Mononuclear cell (primary cell): ENCODE data around the gene CCL28. TPM values are rescaled to one million over a fixed set of nuclear protein-coding genes. Genes with fewer than 3 reads are reported as not detected.

Source experiments
- H3K27me3 ChIP-seq: 2 replicates; pipeline ENCODE4 v1.6.0; 2011; ENCODE audit warnings: low read length, control low read depth; ENCODE audit not compliant: insufficient read depth
- H3K4me1 ChIP-seq: 2 replicates; pipeline ENCODE4 v1.5.1; 2011; ENCODE audit warnings: mild to moderate bottlenecking, low read length, control low read depth; ENCODE audit not compliant: insufficient read depth
- H3K4me3 ChIP-seq: 2 replicates; pipeline ENCODE4 v1.5.1; 2011; ENCODE audit warnings: mild to moderate bottlenecking, low read length, moderate library complexity
- H3K9me3 ChIP-seq: 2 replicates; pipeline ENCODE4 v1.5.1; 2011; ENCODE audit warnings: low read depth, mild to moderate bottlenecking, control low read depth, low read length
- total RNA-seq: library from RNA; depleted of rRNA; stranded (reverse); fragments of >200 nt; gene quantifications from one replicate; pipeline ENCODE4 v1.2.3, GENCODE V29; 2012

CCL28 gene
- total RNA-seq, 1 donor: 8.8 TPM

DNA sequence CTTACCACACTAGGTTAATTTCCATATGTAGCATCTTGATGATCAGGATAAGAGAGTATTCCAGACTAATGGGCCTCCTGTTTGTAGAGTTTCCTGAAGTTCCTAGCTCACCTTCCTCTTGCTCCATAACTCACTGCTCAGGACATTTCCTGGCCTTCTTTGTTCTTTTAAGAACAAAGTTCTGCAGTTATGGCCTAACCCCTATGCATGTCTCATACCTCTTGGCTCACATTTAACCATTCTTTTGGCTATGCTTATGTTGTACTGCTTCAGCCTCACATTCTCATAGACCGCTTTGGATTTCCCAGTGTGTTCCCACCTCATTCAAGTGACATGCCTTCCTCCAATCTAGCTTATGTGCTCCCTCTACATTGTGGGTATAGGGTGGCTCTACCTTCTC lies 58.5 kb downstream of the CCL28 start:
- Histone ChIP-seq H3K27me3 (no peaks in the 10 kb centered on the region), H3K9me3 (no peaks in the 10 kb centered on the region), H3K4me3 (no peak overlapping the region), H3K4me1 (no peaks in the 10 kb centered on the region)

GRCh38 chr5:43352915-43353314 lies 59.3 kb downstream of the CCL28 start:
- H3K4me1 ChIP-seq: no peaks in the 10 kb centered on the region
- H3K9me3 ChIP-seq: no peaks in the 10 kb centered on the region
- H3K4me3 ChIP-seq: no peak overlapping the region
- no peaks in the 10 kb centered on the region for H3K27me3 ChIP-seq

GRCh38 chr5:43352131-43352530 lies 60.1 kb downstream of the CCL28 start:
- Histone ChIP-seq H3K4me1 (no peaks in the 10 kb centered on the region), H3K4me3 (no peak overlapping the region), H3K27me3 (no peaks in the 10 kb centered on the region), H3K9me3 (no peaks in the 10 kb centered on the region)

GRCh38 chr5:43348861-43349363 lies 63.3 kb downstream of the CCL28 start:
- H3K9me3 ChIP-seq: no peaks in the 10 kb centered on the region
- H3K4me1 ChIP-seq: no peaks in the 10 kb centered on the region
- no peak overlapping the region for H3K4me3 ChIP-seq
- no peaks in the 10 kb centered on the region for H3K27me3 ChIP-seq

- Histone ChIP-seq H3K4me3 (no peak overlapping the region), H3K4me1 (no peaks in the 10 kb centered on the region), H3K9me3 (no peaks in the 10 kb centered on the region), H3K27me3 (no peaks in the 10 kb centered on the region)
Measured at GRCh38 chr5:43348207-43348606, 64.0 kb downstream of the CCL28 start.

DNA sequence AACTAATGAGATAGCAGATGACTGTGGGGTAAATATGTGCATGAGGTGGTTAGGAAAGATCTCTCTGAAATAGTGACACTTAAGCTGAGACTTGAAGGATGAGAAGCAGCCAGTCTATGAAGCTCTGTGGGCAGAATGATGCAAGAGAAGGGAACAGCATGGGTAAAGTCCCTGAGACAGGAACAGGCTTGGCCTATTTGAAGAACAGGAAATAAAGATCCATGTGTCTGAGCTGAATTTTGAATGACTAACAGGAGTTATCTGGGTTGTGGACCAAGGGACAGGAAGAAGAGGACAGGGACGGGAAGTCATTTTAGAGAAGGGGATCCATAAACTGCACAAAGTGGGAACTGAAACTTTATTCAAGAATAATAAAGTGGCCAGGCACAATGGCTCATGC lies 73.3 kb downstream of the CCL28 start:
- Histone ChIP-seq H3K27me3 (no peaks in the 10 kb centered on the region), H3K4me3 (no peak overlapping the region), H3K4me1 (no peaks in the 10 kb centered on the region), H3K9me3 (peaks cover 11% of the 10 kb centered on the region)

GRCh38 chr5:43336159-43336558 lies 76.0 kb downstream of the CCL28 start:
- Histone ChIP-seq H3K4me1 (no peaks in the 10 kb centered on the region), H3K4me3 (no peak overlapping the region), H3K9me3 (peaks cover 11% of the 10 kb centered on the region), H3K27me3 (no peaks in the 10 kb centered on the region)

GRCh38 chr5:43335681-43336080 lies 76.5 kb downstream of the CCL28 start:
- no peaks in the 10 kb centered on the region for H3K27me3 ChIP-seq
- H3K4me3 ChIP-seq: no peak overlapping the region
- no peaks in the 10 kb centered on the region for H3K4me1 ChIP-seq
- peaks cover 11% of the 10 kb centered on the region for H3K9me3 ChIP-seq

DNA sequence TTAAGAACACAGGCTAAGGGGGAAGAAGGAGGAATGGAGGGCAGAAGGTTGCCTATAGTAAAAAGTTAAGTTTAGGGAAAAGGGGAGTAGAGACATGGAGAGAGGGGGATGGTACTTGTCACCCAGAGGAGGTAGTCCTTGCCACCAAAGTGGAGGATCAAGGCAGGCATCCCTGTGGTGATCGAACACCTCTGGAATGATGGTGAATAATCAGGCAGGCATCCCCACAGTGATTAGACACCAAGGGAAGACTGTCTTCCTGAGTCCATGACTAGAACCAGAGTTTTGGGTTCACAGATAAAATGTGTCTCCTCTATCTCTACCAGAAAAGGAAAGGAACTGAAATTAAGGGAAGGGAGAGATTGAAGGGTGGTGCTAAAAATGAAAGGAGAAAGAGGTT lies 79.8 kb downstream of the CCL28 start:
- H3K9me3 ChIP-seq: peaks cover 11% of the 10 kb centered on the region
- H3K27me3 ChIP-seq: no peaks in the 10 kb centered on the region
- H3K4me1 ChIP-seq: no peaks in the 10 kb centered on the region
- no peak overlapping the region for H3K4me3 ChIP-seq

Other genes with a start within 250 kb of the CCL28 start
- 0.21 TPM for gene NIM1K, start 220.2 kb downstream of the CCL28 start, total RNA-seq
- gene HMGCS1, start 99.0 kb downstream of the CCL28 start, total RNA-seq: 53.0 TPM
- 11.5 TPM for gene TMEM267, start 71.5 kb upstream of the CCL28 start, total RNA-seq
- gene C5orf34, start 102.8 kb upstream of the CCL28 start, total RNA-seq: 1.9 TPM
- 65.0 TPM for gene PAIP1, start 144.7 kb upstream of the CCL28 start, total RNA-seq
- gene NNT, start 190.8 kb upstream of the CCL28 start, total RNA-seq: 30.6 TPM